T-helper 2 cell treated with Interferon-gamma antibody and Interleukin-4, amounts not matched to agents 100 ng/mL and 5 ng/mL, for 36 hours (primary cell): ENCODE results near the gene ATP8B4. TPM values are rescaled to one million over a fixed set of nuclear protein-coding genes. Genes with fewer than 3 reads are reported as not detected.
"Not testable (repeated sequence)": the region's sequence is repeated elsewhere in the genome, so short reads cannot be mapped to it uniquely, and the experiment has no call there.

Experiments used
- intact Hi-C: fragments of 100-400 bp; cut with micrococcal nuclease; formaldehyde crosslinking; loops from one replicate; pipeline ENCODE4 v1.15.1; 2023
- total RNA-seq: library from RNA; stranded (reverse); gene quantifications from 2 replicates; pipeline ENCODE4 v1.2.3, GENCODE V29; 2022

The ATP8B4 gene
- total RNA-seq, 1 donor from 2014 or later, result 22.5 TPM

- intact Hi-C loops, result no loop called here
These were observed 140.9 kb downstream of the ATP8B4 start for GRCh38 chr15:49978121-49978520.

GRCh38 chr15:49977306-49977705 lies 141.7 kb downstream of the ATP8B4 start:
- intact Hi-C loops, result no loop called here

- intact Hi-C loops, result no loop called here
These were observed 154.5 kb downstream of the ATP8B4 start for GRCh38 chr15:49964551-49964950.

- intact Hi-C loops, result no loop called here
These were observed 155.0 kb downstream of the ATP8B4 start for GRCh38 chr15:49964061-49964460.

GRCh38 chr15:49963033-49963772 lies 155.8 kb downstream of the ATP8B4 start:
- intact Hi-C loops, result not testable (repeated sequence)

GRCh38 chr15:49962044-49962602 lies 156.9 kb downstream of the ATP8B4 start:
- intact Hi-C loops, result no loop called here

- intact Hi-C loops, result no loop called here
These were observed 165.6 kb downstream of the ATP8B4 start for GRCh38 chr15:49953421-49953820.

GRCh38 chr15:49946681-49947080 lies 172.4 kb downstream of the ATP8B4 start:
- intact Hi-C loops, result no loop called here

GRCh38 chr15:49934487-49934886 lies 184.5 kb downstream of the ATP8B4 start:
- intact Hi-C loops, result no loop called here

- intact Hi-C loops, result no loop called here
These were observed 191.7 kb downstream of the ATP8B4 start for GRCh38 chr15:49927189-49927861.

- intact Hi-C loops, result no loop called here
These were observed 192.3 kb downstream of the ATP8B4 start for GRCh38 chr15:49926740-49927139.

- intact Hi-C loops, result no loop called here
These were observed 195.4 kb downstream of the ATP8B4 start for GRCh38 chr15:49923671-49924070.

- intact Hi-C loops, result no loop called here
These were observed 200.0 kb downstream of the ATP8B4 start for GRCh38 chr15:49919034-49919433.

- intact Hi-C loops, result no loop called here
These were observed 200.9 kb downstream of the ATP8B4 start for GRCh38 chr15:49918121-49918520.

GRCh38 chr15:49916998-49917397 lies 202.0 kb downstream of the ATP8B4 start:
- intact Hi-C loops, result no loop called here

- intact Hi-C loops, result no loop called here
These were observed 203.2 kb downstream of the ATP8B4 start for GRCh38 chr15:49915822-49916221.

- intact Hi-C loops, result no loop called here
These were observed 210.1 kb downstream of the ATP8B4 start for GRCh38 chr15:49908933-49909295.

GRCh38 chr15:49908236-49908932 lies 210.6 kb downstream of the ATP8B4 start:
- intact Hi-C loops, result no loop called here

GRCh38 chr15:49906966-49907365 lies 212.1 kb downstream of the ATP8B4 start:
- intact Hi-C loops, result no loop called here

- intact Hi-C loops, result no loop called here
These were observed 213.8 kb downstream of the ATP8B4 start for GRCh38 chr15:49905221-49905620.

- intact Hi-C loops, result no loop called here
These were observed 214.7 kb downstream of the ATP8B4 start for GRCh38 chr15:49904296-49904695.
